NCI-H524 treated with DMSO at 0.1 percent for 48 hours (cell line): Measurements from ENCODE around the gene GJC2.

ENCODE experiments used
- DNase-seq: peaks from one replicate; lab custom pipeline; 2025; lab: John Stamatoyannopoulos, UW

The GJC2 gene

DNA sequence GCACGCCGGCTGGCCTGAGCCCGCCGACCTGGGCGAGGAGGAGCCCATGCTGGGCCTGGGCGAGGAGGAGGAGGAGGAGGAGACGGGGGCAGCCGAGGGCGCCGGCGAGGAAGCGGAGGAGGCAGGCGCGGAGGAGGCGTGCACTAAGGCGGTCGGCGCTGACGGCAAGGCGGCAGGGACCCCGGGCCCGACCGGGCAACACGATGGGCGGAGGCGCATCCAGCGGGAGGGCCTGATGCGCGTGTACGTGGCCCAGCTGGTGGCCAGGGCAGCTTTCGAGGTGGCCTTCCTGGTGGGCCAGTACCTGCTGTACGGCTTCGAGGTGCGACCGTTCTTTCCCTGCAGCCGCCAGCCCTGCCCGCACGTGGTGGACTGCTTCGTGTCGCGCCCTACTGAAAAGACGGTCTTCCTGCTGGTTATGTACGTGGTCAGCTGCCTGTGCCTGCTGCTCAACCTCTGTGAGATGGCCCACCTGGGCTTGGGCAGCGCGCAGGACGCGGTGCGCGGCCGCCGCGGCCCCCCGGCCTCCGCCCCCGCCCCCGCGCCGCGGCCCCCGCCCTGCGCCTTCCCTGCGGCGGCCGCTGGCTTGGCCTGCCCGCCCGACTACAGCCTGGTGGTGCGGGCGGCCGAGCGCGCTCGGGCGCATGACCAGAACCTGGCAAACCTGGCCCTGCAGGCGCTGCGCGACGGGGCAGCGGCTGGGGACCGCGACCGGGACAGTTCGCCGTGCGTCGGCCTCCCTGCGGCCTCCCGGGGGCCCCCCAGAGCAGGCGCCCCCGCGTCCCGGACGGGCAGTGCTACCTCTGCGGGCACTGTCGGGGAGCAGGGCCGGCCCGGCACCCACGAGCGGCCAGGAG, 8.6 kb downstream of the GJC2 start:
- DNase-seq, result no peak

DNA sequence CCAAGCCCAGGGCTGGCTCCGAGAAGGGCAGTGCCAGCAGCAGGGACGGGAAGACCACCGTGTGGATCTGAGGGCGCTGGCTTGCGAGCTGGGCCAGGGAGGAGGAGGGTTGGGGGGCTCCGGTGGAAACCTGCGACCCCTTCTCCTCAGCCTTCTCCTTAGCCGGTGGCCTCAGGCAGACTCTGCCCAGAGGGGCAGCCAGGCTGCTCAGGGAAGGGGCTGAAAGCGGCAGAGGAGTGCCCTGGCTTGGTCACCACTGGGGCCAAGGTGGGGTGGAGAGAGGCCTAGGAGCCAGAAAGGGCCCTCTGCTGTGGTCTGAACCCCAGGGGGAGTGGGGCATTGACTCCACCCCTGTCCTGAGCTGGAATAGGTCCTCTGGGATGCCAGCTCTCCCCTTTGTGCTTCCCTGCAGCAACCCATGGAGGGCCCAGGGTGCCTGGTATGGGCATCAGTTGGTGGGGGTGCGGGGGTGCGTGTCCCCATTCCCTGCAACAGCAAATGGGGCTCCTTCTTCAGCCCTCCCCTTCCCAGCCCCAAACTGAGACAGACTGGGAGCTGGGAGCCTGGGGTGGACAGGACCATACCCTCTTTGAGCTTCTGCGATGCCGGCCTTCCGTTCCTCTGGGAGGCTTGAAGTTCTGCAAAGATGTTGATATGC, 9.4 kb downstream of the GJC2 start:
- DNase-seq, result no peak

DNA sequence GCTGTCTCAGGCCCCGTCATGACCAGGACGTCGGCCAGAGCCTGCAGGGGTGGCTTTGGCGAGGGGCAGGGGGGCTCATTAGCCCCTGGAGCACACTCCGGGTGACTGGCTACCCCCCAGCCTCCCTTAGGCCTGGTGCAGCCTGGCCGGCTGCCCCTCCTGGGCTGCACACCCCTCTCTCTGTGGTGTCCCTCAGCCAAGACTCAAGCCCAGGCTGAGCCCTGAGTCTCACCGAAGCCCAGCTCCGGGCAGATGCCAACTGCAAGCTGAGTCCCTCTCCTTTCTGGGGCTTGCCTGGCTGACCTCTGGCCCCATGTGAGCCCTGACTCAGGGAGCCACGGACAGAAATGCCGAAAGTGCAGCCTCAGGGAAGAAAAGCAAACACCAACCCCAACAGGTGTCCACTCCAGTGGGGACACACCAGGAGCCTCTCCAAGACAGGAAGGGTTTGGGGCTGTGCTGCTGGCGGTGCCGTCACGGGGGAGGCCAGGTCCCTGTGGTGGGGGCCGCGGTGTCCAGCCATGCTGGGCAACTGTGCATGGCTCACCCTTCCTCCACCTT, 10.6 kb downstream of the GJC2 start:
- DNase-seq, result no peak

DNA sequence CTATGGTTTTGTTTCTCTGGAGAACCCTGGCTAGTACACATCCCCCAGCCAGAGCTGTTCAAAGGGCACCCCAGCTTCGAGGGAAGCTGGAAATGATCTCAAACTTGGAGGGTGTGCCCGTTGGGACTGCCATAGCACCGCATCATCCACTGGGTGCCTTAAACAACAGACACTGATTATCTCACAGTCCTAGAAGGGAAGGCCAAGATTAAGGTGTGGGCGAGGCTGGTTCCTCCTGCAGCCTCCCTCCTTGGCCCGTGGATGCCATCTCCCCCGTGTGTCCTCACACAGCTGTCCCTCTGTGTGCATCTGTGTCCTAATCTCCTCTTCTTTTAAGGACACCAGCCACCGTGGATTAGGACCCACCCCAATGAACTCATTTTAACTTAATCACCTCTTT, 11.6 kb downstream of the GJC2 start:
- peak; percentile 69 for DNase-seq

DNA sequence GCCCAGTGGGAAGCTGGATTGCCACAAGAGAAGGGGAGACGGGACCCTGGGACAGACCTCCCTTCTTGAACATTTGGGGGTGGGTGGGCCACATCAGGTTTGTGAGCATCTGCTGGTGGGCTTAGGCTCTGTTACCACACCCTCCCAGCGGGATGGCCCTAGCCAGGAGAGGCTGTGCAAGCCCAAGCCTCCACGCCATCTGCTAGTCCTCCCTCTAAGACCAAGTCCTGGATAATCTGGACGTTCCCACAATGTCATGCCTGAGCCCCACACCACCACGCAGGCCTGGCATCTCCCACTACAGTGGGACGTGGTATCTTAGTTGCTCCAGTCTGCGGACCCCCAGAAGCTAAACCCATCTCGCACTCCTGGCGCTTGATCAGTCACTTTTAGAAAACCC, 12.1 kb downstream of the GJC2 start:
- DNase-seq, result peak; percentile 77

DNA sequence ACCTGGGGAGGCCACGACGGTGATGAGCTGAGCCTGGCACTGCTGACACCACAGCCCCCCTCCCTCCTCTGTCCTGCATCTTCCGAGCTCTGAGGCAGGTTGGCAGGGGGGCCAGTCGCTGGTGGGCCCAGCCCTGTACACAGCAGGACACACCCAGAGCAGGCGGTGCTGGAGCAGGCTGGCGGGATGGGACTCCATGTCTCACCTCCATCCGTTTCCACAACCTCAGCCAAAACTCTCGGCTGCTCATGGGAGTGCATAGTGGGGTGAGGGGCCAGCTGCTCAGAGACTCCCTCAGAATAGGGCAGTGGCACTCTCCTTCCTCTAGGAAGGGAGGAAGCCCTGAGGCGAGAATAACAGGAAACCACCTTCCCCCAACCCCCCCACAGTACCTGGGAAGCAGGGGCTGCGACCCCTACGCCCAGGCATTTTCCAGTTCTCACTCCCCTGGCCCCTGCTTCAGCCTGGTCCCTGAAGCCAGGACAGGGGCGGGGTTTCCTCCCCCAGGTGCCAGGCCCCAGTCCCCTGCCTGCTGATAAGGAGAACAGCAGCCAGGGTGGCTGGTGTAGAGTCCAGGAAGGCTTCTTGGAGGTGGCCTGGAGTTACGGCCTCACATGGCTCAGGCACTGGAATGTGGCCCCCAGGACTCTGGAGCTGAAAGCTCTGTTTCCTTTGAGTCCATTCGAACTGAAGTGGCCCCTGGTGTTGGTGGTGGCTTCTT, 12.7 kb downstream of the GJC2 start:
- DNase-seq, result peak; percentile 11

DNA sequence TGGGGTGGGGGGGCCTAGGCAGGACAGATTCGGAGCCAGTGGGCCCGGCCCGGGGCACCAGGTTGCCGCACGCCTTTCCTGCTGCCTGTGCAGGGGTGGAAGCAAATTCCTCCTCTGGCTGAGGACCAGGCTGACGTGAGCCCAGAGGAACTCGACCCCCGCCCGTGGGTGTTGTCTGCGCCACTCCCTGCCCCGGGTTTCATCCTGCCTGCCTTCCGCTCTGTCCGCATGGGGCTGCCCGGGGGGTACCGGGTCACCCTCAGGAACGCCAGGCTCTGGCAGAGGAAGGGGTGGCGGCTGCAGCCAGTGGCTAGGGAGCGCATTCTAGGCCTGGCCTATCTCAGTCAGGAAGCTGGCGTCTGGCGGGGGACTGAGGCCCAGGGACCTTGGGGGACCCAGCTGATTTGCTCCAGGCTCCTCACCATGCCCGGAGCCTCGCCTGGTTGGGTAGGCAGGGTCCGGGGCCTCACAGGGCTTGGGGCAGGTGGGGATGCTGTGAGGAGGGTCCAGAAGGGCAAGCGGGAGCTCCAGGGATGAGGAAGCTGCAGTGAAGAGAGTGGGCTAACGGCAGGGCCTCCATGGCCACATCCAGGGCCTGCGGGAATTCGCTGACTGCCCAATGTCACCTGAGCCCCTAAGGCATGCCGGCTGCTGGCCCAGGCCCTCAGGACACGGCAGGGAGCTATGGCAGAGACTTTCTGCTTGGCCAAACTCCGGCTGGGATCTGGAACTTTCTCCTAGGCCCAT, 13.4 kb downstream of the GJC2 start:
- no peak for DNase-seq

DNA sequence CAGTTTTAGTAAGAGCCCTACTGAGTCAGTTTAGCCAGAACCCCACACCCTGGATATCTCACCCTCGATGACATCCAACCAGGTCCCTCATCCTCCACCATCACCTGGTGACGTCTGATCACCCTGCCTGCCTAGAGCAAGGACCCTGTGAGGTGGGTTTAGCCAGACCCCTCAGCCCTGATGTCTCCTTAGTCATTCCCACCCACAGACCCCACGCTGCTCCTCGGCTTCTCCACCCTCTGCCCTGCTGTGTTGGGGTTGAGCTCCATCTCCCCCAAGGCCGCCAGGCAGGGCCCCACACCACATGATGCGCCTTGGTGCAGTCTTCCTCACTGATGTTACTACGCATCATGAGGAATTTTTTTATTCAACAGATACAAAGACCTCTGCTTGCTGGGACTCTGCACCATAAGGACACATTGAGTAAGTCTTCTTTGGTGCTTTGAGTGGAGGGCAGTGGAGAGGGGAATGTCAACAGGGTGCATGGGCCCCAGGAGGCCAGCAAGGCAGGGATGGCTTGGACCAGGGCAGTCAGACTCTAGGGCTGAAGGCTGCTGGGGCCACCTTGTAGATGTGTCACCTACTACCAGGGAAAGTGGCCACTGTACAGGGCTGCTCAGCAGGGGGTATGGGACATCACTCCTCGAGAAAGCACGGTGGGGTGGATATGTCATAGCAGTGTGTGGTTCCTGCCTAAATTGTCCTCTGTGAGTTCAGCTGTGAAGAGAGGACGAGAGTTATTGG, 14.2 kb downstream of the GJC2 start:
- no peak for DNase-seq

DNA sequence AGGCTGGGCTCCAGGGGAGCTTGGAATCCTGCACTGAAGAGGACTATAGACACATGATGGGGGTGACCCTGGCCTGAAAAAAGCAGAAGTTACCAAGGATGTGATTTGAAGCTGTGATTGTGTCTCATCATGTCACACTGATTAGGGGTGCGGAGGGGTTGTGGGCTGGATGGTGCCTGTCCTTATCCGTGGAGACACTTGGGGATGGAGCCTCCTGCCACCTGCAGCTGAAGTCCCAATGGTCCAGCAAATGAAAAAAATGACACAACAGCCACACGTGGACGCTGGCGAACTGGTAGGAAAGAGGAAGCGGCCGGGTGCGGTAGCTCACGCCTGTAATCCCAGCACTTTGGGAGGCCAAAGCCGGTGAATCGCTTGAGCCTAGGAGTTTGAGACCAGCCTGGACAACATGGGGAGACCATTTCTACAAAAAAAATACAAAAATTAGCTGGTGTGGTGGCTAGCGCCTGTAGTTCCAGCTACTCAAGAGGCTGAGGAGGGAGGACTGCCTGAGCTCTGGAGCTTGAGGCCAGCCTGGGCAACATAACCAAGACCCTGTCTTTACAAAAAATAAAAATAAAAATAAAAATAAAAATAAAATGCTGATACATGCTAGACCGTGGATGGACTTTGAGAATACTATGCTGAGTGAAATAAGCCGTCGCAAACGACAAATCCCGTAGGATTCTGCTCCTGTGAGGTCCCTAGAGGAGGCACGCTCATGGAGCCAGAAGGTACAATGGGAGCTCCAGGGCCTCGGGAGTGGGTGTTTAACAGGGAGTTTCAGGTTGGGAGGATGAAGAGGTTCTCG, 15.0 kb downstream of the GJC2 start:
- no peak for DNase-seq

DNA sequence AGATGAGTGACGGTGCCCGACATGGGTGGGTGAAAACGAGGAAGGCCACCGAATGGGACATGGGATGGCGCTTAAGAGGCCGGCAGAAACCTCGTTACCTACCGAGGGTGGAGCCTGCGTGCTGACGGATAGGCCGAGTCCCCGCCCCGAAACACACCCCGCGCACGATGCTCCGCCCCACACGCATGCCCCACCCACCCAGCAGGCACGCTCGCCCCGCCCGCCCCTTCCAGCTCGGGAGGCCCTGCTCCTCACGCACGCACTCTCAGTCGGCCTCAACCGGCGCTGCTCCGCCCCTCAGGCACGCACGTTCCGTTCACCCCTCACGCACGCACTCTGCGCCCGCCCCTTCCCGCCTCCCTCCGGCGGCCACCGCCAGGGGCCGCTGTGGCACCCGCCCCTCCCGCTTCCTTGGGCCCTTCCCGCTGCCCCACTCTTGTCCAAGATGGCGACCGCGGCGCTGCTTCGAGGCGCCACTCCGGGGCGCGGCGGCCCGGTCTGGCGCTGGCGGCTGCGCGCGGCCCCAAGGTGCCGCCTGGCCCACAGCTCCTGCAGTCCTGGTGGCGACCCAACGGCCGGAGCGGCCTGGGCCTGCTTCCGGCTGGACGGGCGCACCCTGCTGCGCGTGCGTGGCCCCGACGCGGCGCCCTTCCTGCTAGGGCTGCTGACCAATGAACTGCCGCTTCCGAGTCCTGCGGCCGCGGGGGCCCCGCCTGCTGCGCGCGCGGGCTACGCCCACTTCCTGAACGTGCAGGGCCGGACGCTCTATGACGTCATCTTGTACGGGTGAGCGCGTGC, 15.8 kb downstream of the GJC2 start, which contains the start of gene IBA57:
IBA57 (plus strand) TSS at position 433 of the 798 bp plus-strand sequence; CDS start at position 446, 13 bp downstream.
- peak; percentile 65 for DNase-seq

DNA sequence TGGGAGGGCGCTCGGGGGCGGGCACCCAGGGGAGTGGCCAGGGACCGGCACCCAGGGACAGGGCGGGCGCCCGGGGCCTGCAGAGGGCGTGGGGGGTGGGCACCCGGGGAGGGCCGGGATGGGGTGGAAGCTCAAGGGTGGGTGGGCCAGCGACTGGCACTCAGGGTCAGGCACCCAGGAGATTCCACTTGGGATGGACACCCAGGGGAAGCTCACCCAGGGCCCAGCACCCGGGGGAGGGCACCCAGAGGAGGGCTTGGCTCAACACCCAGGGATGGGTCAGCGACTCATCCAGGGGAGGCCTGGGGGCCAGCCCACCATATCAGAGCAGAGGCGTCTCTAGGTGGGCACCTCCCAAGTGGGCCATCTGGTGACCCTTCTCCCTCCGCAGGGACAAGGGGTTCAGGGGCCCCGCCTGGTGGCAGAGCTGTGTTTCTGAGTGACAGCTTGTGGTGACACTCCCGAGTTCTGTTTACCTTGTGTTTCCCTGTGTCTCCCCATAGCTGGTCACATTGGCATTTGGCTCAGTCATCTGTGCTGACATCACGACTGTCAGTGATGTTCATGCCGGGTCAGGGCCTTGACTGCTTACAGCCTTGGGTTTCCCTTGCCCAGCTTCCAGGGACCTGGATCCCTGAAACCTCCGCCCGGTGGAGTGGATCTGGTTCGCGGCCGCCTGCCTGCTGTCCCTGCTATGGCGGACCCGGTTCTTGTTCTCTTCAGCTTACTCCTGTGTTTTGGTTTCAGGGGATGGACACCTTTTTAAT, 16.6 kb downstream of the GJC2 start:
- peak; percentile 12 for DNase-seq

DNA sequence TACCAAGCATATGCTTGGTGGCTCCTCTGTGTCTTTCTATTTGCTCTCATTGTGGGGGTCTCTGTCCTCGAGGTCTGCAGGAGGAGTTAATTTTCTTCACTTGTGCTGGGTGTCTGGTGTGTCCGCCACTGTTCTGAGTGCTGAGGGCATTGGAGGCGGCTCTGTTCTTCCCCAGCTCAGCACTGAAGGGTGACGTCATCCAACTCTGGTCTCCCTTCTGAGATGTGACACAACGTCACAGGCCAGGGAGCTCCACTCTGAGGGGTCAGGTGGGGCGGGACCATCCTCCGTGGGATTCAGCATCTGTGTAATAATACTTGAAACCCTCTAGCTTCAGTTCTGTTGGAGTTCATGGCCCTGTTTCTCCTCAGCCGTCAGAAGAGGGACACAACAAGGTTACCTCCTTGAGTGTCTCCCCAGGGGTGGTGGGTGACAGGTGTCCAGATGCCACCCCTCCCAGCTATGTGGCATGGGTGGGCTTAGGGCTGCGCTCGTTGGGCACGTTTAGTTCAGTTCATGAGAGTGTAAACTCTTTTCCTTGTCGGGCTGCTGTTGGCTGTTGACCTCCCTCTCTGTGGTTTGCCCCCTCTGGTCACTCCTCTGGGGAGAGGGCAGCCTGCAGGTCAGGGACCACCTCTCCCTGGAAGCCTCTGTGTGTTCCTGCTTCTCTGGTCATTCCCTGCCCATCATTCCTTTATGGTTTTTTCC, 19.0 kb downstream of the GJC2 start:
- no peak for DNase-seq

DNA sequence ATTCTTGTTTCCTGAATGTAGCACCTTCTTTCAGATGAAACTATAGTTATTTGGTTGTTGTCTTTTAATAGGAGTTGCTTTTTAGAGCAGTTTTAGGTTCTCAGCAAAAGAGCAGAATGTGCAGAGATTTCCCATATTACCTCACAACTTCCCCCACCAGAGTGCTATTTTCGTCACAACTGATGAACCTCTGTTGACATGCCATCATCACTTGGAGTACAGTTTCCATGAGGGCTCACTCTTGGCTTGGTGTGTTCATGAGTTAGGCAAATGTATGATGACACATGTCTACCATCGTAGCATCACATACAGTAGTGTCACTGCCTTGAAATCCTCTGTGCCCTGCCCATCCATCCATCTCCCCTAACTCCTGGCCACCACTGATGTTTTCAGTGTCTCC, 19.6 kb downstream of the GJC2 start:
- DNase-seq, result no peak

DNA sequence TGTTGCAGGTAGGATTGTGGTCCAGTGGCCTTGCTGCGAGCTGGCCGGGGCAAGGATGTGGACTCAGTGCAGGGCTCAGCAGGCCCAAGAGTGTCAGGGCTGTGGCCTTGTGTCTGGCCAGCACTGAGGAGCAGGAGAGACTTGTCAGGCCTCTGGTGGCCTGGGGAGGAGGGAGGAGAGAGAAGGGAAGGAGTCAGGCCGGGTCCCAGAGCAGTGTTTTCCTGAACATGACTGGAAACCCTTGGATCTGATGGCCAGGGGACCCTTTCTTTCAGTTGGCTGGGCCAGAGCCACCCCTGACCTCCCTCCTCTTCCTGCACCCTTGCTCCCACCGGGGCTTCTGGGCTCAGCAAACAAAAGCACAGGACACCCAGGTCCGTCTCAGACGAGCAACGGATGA, 20.9 kb downstream of the GJC2 start:
- no peak for DNase-seq

DNA sequence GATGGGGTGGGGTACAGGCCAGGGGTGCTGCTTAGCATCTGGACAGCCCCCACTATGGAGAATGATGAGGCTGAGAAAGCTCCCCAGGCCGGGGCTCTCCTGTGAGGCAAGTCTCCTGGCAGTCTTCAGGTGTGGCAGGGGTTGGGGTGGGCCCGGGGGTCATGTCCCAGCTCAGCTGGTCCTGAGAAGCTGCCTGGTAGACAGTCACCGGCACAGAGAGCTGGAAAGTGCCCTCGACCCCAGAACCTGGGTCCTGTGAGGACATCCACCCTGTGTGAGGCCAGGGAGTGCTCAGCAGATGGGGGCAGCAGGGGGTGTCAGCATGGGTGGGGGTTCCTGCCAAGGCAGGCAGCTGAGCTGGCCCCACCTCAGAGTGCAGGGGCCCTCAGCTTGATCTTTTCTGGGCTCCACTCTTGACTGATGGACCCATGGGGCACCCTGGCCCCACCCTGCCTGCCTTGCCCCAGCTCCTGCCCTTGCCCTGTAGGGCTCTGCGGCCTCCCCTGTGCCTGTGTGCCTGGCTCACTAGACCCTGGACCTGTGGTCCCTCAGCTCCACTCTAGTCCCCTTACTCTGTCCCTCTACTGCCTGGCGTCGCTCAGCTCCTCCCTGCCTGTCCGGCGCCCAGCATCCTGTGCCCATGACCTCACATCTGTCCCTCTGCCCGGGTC, 21.6 kb downstream of the GJC2 start:
- DNase-seq, result no peak

DNA sequence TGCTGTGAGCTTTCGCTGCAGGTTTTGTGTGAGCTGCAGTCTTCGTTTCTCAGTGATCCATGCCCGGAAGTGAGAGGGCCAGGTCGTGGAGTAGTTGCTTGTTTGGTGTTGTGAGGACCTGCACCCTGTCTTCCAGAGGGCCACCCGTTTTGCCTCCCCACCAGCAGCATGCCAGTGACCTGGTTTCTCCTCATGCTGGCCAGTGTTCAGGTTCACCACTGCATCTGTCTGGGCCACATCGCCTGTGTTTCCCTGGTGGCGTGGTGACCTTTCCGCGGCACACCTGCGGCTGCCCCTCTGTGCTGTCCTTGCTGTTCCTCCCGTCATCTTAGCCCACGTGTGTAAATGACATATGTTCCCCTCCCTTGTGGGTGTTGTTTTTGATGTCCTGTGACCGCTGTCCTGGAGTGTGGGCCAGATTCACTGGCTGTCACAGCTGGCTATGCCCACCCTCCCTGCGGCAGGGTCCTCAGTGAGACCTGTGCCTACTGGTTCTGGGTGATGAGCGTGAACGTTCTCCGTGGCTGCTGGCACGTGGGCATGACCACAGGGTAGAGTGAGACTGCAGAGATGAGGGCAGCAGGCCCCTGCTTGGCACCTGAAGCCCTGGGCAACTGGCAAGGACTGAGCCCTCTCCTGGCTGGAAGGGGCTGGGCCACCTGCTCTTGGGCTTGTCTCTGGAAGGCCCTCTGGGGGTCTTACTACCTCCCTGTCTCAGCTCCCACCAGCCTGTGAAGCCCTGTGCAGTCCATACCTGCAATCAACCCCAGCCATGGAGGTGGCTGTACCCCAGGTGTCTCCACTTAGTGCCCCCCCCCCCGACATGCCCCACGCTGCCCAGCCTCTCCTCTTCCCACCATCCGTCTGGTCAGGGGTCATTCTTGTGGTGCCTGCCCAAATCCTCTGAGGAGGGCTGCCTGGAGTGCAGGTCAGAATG, 23.1 kb downstream of the GJC2 start:
- no peak for DNase-seq
